Measurements from ENCODE around the gene NPTX1.

GRCh38 chr17:80433916-80434666 lies 42.3 kb downstream of the NPTX1 start:
- TF ChIP-seq CTCF (conservative IDR thresholded peaks at IDR 0.05; ENCODE audit: low read length) = no peak
- no peak for TF ChIP-seq EZH2phosphoT487 (IDR thresholded peaks at IDR 0.05; ENCODE audit: borderline replicate concordance, low read depth, low read length)
